Medulla oblongata (tissue), 1 donor: ENCODE measurements around the gene SYNE3.
A peak's percentile ranks its signal among the peaks of the same experiment; 100 is the strongest.

Experiments used
- DNase-seq: peaks from one replicate; pipeline ENCODE4 v3.0.0-alpha.2; 2015; ENCODE audit errors: extremely low spot score

Gene SYNE3

GRCh38 chr14:95516554-95517181, at the start of gene SYNE3:
SYNE3 (minus strand) TSS chr14:95516650; CDS start chr14:95475821, 40,829 bp downstream.
- DNase-seq, result no peak

GRCh38 chr14:95564060-95564459, 47.6 kb upstream of the SYNE3 start:
- DNase-seq, result peak; percentile 36

GRCh38 chr14:95562892-95563685, 46.6 kb upstream of the SYNE3 start:
- no peak for DNase-seq

GRCh38 chr14:95561001-95561412, 44.6 kb upstream of the SYNE3 start:
- DNase-seq, result peak; percentile 83

GRCh38 chr14:95559203-95559602, 42.8 kb upstream of the SYNE3 start:
- DNase-seq, result no peak

GRCh38 chr14:95557832-95558231, 41.4 kb upstream of the SYNE3 start:
- no peak for DNase-seq

- DNase-seq, result no peak
Measured at GRCh38 chr14:95557291-95557690, 40.8 kb upstream of the SYNE3 start.

DNA sequence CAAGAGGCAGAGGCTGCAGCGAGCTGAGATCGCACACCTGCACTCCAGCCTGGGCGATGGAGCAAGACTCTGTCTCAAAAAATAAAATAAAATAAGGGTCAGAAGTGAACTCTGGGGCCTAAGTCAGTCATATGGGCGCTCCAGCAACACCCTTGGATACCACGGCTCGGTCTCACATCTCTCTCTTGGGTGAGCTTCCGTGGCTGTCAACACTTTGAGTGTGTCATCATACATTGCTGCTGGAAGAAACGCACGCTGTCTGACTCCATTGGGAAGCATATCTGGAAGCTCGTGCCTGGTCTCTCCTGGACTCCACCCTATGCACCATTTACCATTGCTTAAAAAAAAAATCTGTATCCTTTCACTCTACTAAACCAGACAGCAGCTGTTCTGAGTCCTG, 38.6 kb upstream of the SYNE3 start:
- no peak for DNase-seq

GRCh38 chr14:95553141-95553540, 36.7 kb upstream of the SYNE3 start:
- no peak for DNase-seq

- DNase-seq, result no peak
Measured at GRCh38 chr14:95551435-95551834, 35.0 kb upstream of the SYNE3 start.

DNA sequence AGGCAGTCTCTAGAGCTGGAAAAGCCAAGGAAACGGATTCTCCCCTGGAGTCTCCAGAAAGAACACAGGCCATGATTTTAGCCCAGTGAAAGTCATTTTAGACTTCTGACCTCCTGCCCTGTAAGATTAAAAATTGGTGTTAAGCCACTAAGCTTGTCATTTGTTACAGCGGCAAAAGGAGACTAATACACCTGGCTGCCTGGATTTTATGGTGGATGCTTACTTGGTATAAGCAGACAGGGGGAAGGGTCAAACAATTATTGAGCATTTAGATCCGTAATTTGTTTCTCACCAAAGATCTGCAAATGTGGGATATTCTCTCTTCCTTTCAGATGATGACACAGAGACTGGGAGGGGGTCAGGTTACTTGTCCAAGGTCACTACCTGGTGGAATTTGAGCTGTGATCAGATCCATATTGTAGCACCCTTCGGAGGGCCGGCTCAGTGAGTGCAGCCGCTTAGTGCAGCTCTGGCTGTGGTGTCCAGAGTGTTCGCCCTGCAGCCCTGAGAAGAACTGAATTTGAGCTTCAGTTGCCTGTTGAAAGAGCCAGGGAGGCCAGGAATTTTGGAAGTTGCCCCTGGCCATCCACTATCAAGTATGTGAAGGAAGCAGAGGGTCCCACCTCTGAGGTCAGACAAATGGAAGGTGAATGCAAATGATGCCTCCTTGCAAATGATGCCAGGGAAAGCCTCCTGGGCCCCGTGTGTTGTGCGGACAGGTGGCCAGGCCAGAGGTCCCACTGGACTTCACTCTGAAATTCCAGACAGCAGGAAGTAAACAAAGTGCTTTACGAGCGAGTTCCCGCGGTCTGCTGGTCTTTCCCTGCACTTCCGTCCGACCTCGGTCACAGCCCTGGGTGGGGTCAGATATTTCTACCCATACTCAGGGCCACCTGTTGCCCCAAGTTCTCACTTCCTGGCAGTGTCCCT, 33.5 kb upstream of the SYNE3 start:
- no peak for DNase-seq

DNA sequence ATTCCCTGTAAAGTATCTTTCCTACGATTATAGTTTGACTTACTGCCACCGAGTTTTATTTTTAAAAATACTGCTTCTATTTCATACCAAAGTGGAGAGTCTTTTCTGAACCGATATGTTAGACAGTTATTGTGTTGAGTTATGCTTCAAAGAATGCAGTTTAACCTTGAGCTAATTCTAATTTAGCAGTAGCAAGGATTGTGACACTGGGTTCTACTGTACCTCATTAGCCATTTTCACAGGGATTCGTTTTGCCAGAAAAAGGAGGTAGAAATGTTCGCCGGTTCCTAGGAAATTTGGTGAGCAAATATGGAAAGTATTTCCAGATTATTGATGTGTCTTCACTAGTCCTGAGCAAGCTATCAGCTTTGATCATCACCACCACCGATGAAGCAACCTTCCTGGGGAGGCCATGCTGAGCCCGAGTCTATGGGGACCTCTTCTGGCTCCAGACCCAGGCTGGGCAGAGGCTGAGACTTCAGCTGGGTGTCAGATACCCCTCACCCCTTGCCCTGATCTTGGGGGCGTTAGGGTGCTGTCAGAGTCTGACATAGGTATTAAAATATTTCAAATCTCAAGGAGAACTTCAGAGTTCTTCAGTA, 32.0 kb upstream of the SYNE3 start:
- no peak for DNase-seq

DNA sequence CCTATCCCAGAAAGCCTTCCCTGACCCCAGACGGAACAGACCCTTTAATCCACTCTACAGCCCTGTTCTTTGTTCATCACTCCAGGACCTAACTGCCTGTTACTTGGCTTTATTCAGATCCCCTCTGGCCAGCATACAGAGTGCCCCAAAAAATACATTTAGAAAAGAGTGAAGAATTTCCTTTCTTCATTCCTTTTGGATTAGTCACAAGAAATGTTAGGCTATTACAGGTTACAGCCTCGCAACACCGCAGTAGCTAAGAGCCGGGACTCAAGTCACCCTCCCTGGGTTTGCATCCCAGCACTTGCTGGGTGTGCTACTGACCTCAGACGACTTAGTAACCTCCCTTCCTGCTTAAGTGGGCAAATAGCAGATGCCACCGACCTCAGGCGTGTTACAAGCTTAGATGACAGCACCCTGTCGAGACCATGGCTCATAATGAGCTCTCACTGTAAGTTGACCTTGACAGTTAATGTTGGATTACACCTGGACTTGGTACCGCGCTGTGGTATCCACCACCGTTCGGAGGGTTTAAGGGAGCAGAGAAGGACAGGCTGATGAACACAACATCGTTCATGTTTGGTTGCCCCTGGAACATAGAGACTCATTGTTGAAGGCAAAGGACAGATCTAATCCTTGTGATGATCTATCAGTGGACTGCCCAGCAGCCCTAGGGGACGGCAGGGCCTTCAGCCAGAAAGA, 31.3 kb upstream of the SYNE3 start:
- DNase-seq, result peak; percentile 33

DNA sequence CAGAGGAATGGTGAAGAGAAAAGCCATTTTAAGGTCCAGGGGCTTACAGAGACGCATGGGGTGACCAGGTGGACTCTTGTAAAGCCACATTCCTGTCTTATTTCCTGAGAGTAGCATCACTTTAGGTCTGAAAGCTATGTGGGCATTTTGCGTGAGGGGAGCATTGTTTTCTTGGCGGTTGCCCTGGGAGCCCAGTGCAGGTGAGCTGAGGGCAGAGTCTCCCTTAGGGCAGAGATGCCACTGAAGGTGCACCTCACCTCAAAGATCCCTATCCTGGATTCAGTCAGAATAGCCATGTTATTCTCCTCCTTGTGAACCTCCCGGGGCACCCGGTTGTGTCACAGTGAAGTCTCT, 30.8 kb upstream of the SYNE3 start:
- no peak for DNase-seq

DNA sequence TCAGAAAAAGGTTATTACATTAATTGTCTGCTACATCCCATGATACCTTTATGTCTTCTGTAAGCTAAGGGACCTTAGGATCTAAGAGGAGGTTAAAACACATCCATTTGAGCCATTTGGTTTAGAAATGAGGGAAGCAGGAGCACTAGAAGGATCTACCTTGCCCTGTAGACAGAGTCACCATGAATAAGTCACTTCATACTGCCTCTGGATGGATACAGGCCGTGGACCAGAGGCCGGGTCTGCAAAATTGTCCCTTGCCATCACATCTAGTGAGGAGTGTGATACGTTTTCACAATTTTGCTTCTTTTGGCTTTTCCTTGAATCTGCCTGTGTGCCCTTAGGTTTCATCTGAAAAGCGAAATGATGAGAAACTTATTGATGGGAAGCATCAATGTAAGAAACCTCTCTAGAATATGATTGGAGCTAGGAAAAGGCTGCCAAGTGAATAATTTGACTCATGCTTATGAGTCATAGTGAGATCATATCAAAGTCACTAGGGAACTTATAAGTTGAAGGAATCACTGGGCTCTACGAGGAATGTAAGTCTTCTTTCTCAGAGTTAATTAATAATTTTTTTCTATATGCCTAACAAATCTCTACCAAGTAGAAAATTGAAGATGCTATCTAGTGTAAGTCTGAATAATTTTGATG, 29.2 kb upstream of the SYNE3 start:
- no peak for DNase-seq

DNA sequence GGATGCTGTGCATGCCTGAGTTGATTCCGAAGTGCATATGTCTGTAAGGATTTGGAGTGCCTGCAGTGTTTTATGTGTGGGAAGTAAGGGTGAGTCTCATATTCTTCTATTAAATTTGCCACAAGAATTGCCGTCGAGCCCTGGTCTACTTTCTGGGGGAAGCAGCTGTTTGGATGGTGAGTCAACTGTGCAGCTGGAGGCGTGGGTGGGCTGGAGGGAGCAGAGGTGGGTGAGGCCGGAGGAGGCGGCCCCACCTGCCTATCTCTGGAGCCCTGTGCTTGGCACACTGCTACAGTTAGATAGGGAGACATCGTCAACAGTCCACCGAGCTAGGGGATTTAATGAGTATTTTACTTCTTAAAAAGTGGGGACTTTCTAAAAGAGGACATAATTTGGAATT, 28.1 kb upstream of the SYNE3 start:
- no peak for DNase-seq

DNA sequence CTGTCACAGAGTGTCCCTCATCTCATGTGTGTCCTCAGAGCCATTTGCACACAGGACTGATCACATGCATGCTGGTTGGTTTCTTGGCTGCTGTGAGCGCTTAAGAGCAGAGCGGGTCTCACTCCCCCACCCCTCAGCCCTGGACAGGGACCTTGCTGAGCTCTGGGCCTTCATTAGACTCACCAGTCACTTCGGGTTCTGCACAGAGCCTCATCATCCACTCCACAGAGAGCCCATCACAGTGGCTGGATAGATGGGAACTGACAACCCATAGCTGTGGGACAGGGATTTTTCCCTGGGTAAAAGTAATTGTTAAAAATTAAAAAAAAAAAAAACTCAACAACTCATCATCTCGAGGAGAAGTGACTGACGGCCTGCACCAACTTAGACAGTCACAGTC, 26.6 kb upstream of the SYNE3 start:
- no peak for DNase-seq

DNA sequence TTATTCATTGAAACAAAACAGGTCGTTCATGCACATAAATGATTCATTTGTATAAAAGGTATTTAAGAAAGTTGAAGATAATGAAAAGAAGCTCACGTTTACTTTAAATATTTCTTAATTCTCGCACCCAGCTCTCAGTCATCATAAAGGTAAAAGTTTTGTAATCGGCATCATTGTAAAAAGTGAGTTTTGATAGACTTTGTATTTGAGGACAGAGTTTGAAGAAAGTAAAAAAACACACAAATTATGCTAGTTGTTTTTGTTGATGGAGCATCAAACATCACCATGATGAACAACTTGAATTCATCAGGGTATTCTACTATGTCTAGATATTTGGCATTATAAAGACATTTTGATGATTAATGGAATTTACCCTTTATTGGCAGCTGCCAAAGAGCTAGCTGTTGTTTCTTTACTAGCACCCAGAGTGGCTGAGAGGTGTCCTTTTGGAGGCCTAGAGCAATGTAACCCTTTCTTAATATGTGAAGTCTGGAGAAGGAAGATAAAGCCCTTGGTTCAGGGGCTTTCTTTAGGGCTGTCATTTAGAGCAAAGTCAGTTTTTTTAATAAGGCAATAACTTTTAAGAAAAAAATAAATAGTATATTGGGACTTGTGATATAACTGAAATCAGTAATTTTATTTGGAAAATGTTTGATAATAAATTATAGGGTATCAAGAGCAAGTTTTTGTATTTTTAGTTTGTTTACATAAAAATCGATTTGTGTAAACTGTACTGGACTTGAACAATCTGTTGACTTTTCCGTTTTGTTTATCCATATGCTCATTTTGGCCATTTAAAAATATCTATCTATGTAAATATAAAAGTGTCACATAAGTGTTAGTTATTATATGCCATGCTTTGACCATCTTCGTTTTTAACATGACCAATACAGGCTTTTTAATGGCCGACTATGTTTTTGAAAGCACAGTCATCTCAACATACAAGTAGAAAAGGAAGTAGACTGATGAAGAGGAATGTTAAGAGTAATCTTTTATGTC, 25.8 kb upstream of the SYNE3 start:
- no peak for DNase-seq

DNA sequence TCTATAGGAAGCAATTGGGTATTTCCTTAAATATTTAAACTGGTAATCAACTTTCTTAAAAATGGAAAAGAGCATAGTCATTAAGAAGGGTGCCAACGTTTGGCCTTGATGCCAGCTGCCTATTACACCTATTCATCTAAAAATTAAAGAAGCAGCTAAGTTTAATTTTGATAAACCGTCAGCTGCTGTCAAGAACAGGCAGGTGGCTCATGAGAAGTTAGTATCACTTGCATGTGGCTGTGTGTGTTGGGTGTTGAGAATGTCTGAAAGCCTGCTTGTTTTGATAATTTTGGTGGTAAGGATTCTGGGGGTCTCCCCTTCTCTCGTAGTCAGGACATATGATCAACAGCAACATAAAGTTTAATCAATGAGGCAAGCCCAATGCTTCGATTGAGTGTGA, 24.9 kb upstream of the SYNE3 start:
- no peak for DNase-seq
